ENCODE data around the gene PGM1. TPM values are rescaled to one million over a fixed set of nuclear protein-coding genes. Genes with fewer than 3 reads are reported as not detected.
A peak's percentile ranks its signal among the peaks of the same experiment; 100 is the strongest.

The PGM1 gene
- polyA plus RNA-seq, 4 donors, result 30.7 to 32.4 (median 31.8) TPM

GRCh38 chr1:63690966-63691700 is 97.9 kb downstream of the PGM1 start:
- no peak for DNase-seq (ENCODE audit: low read depth in 4 of 4, low spot score in 3 of 4)

- DNase-seq (ENCODE audit: low read depth in 4 of 4, low spot score in 3 of 4), result peak; percentile 57 to 85 (median 82)
Measured at GRCh38 chr1:63691701-63692425, 98.7 kb downstream of the PGM1 start.

GRCh38 chr1:63693944-63694571 is 100.8 kb downstream of the PGM1 start:
- no peak for DNase-seq (ENCODE audit: low read depth in 4 of 4, low spot score in 3 of 4)

- DNase-seq (ENCODE audit: low read depth in 4 of 4, low spot score in 3 of 4), result no peak
Measured at GRCh38 chr1:63698001-63698838, 105.0 kb downstream of the PGM1 start.

- no peak for DNase-seq (ENCODE audit: low read depth in 4 of 4, low spot score in 3 of 4)
Measured at GRCh38 chr1:63701187-63701586, 108.0 kb downstream of the PGM1 start.

GRCh38 chr1:63703701-63704107 is 110.5 kb downstream of the PGM1 start:
- no peak for DNase-seq (ENCODE audit: low read depth in 4 of 4, low spot score in 3 of 4)

GRCh38 chr1:63704443-63704842 is 111.2 kb downstream of the PGM1 start:
- no peak for DNase-seq (ENCODE audit: low read depth in 4 of 4, low spot score in 3 of 4)

- no peak for DNase-seq (ENCODE audit: low read depth in 4 of 4, low spot score in 3 of 4)
Measured at GRCh38 chr1:63705078-63705477, 111.9 kb downstream of the PGM1 start.

- no peak for DNase-seq (ENCODE audit: low read depth in 4 of 4, low spot score in 3 of 4)
Measured at GRCh38 chr1:63709267-63709828, 116.1 kb downstream of the PGM1 start.

Other genes with a start within 250 kb of the PGM1 start
- gene ALG6, start 225.8 kb upstream of the PGM1 start, polyA plus RNA-seq (ENCODE audit: insufficient read length in 4 of 4), result 10 to 100 TPM; 22.4 to 28.3 (median 27.7) TPM
- 10 to 100 TPM; 57.5 to 67.5 (median 61.5) TPM for gene ITGB3BP, start 70.2 kb upstream of the PGM1 start, polyA plus RNA-seq (ENCODE audit: insufficient read length in 4 of 4)
- gene EFCAB7, start 69.9 kb upstream of the PGM1 start, polyA plus RNA-seq (ENCODE audit: insufficient read length in 4 of 4), result 10 to 100 TPM; 19.3 to 23.3 (median 21.6) TPM
- 10 to 100 TPM; 30.2 to 39.6 (median 34.6) TPM for gene ROR1, start 180.6 kb downstream of the PGM1 start, polyA plus RNA-seq (ENCODE audit: insufficient read length in 4 of 4)